Endothelial cell (in vitro differentiated cells): ENCODE results near the gene CMTM8. TPM values are rescaled to one million over a fixed set of nuclear protein-coding genes. Genes with fewer than 3 reads are reported as not detected.

Source experiments
- DNase-seq: peaks from one replicate; pipeline ENCODE4 v3.0.0; 2021; ENCODE audit warnings: low spot score
- H3K27ac Mint-ChIP-seq: one replicate; pipeline ENCODE4 v1.8.0; 2021; ENCODE audit warnings: mixed read lengths, inconsistent platforms; ENCODE audit not compliant: unreplicated experiment
- H3K27me3 Mint-ChIP-seq: one replicate; pipeline ENCODE4 v1.8.0; 2021; ENCODE audit warnings: mild to moderate bottlenecking, moderate library complexity, mixed read lengths, inconsistent platforms; ENCODE audit not compliant: unreplicated experiment
- H3K36me3 Mint-ChIP-seq: one replicate; pipeline ENCODE4 v1.8.0; 2021; ENCODE audit warnings: mild to moderate bottlenecking, low read depth, mixed read lengths, inconsistent platforms; ENCODE audit not compliant: unreplicated experiment
- H3K4me1 Mint-ChIP-seq: one replicate; pipeline ENCODE4 v1.8.0; 2021; ENCODE audit warnings: mild to moderate bottlenecking, mixed read lengths, inconsistent platforms; ENCODE audit not compliant: unreplicated experiment
- H3K4me3 Mint-ChIP-seq: one replicate; pipeline ENCODE4 v1.8.0; 2021; ENCODE audit warnings: mild to moderate bottlenecking, mixed read lengths, inconsistent platforms; ENCODE audit not compliant: unreplicated experiment
- H3K9me3 Mint-ChIP-seq: one replicate; pipeline ENCODE4 v1.8.0; 2021; ENCODE audit warnings: mixed read lengths, inconsistent platforms; ENCODE audit not compliant: unreplicated experiment
- CTCF ChIP-seq: fragments of 200-600 bp; sonication (generic); IDR thresholded peaks from one replicate; pipeline ENCODE4 v1.5.0; 2021; ENCODE audit warnings: antibody characterized with exemption; ENCODE audit not compliant: unreplicated experiment
- total RNA-seq: library from RNA; stranded (reverse); fragmentation: NEBNext Ultra II Directional; extraction: Animal tissue kit (Norgen Biotek cat#: 25700); gene quantifications from one replicate; pipeline ENCODE4 v1.2.1, GENCODE V29; 2021; ENCODE audit not compliant: unreplicated experiment

The CMTM8 gene
- total RNA-seq, 1 donor from 2014 or later = 16.2 TPM

GRCh38 chr3:32373844-32374243, 135.4 kb downstream of the CMTM8 start:
- TF ChIP-seq CTCF = no peak
- H3K27ac Mint-ChIP-seq = no peak overlapping the region
- no peak overlapping the region for H3K4me3 Mint-ChIP-seq
- no peaks in the 10 kb centered on the region for H3K27me3 Mint-ChIP-seq
- DNase-seq = no peak
- no peaks in the 10 kb centered on the region for H3K9me3 Mint-ChIP-seq
- no peaks in the 10 kb centered on the region for H3K4me1 Mint-ChIP-seq
- peaks cover 3% of the 10 kb centered on the region for H3K36me3 Mint-ChIP-seq

GRCh38 chr3:32374788-32375595, 136.5 kb downstream of the CMTM8 start:
- Mint-ChIP-seq H3K27ac (peak overlapping the region; percentile 36), H3K4me1 (peaks cover 7% of the 10 kb centered on the region), H3K27me3 (no peaks in the 10 kb centered on the region), H3K36me3 (peaks cover 3% of the 10 kb centered on the region), H3K9me3 (no peaks in the 10 kb centered on the region), H3K4me3 (no peak overlapping the region)
- DNase-seq = peak; percentile 76
- TF ChIP-seq CTCF = peak; percentile 84

DNA sequence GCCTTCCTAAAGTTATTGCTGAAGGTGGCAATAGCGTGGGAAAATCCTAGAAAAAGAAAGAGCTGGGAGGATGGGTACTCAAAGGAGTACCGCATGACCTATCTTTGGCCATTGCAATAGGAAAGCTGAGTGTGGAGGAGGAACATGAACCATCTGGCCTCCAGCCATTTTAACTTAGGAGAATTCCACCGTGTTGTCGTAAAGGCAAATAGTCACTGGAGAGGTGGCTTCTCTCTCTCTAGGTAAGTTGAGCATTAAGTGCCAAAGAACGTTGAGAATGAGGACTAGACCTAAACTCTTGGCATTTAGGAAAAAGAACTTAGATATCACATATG, 137.1 kb downstream of the CMTM8 start:
- H3K36me3 Mint-ChIP-seq = peaks cover 3% of the 10 kb centered on the region
- no peak overlapping the region for H3K4me3 Mint-ChIP-seq
- no peaks in the 10 kb centered on the region for H3K9me3 Mint-ChIP-seq
- TF ChIP-seq CTCF = no peak
- no peak for DNase-seq
- H3K4me1 Mint-ChIP-seq = peaks cover 12% of the 10 kb centered on the region
- no peak overlapping the region for H3K27ac Mint-ChIP-seq
- no peaks in the 10 kb centered on the region for H3K27me3 Mint-ChIP-seq

GRCh38 chr3:32376115-32376514, 137.6 kb downstream of the CMTM8 start:
- Mint-ChIP-seq H3K9me3 (no peaks in the 10 kb centered on the region), H3K27me3 (no peaks in the 10 kb centered on the region), H3K4me3 (no peak overlapping the region), H3K4me1 (peaks cover 17% of the 10 kb centered on the region), H3K27ac (no peak overlapping the region), H3K36me3 (peaks cover 3% of the 10 kb centered on the region)
- no peak for TF ChIP-seq CTCF
- no peak for DNase-seq

DNA sequence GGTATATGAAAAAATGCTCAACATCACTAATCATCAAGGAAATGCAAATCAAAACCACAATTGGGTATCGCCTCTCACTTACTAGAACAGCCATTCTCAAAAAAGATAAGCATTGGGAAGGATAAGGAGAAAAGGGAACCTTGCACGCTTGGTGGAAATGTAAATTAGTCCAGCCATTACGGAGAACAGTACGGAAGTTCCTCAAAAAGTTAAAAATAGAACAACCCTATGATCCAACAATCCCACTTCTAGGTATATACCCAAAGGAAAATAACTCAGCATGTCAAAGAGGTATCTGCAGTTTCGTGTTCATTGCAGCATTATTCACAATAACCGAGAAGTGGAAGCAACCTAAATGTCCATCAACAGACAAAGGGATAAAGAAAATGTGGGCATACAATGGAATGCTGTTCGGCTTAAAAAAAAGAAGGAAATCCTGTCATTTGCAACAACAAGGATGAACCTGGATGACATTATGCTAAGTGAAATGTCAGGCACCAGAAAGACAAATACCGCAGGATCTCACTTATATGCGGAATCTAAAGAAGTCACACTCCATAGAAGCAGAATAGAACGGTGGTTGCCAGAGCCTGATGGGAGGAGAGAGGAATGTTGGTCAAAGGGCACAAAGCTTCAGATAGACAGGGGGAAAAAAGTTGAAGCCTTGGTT, 141.5 kb downstream of the CMTM8 start:
- no peaks in the 10 kb centered on the region for H3K9me3 Mint-ChIP-seq
- H3K27me3 Mint-ChIP-seq = no peaks in the 10 kb centered on the region
- peaks cover 44% of the 10 kb centered on the region for H3K4me1 Mint-ChIP-seq
- H3K4me3 Mint-ChIP-seq = no peak overlapping the region
- peak overlapping the region; percentile 93 for H3K27ac Mint-ChIP-seq
- no peak for TF ChIP-seq CTCF
- no peak for DNase-seq
- H3K36me3 Mint-ChIP-seq = peaks cover 3% of the 10 kb centered on the region
